Measurements from ENCODE around the gene TMEM45B.

- no peak for TF ChIP-seq POLR2AphosphoS5 (IDR thresholded peaks at IDR 0.05)
- TF ChIP-seq, protein P1, sequence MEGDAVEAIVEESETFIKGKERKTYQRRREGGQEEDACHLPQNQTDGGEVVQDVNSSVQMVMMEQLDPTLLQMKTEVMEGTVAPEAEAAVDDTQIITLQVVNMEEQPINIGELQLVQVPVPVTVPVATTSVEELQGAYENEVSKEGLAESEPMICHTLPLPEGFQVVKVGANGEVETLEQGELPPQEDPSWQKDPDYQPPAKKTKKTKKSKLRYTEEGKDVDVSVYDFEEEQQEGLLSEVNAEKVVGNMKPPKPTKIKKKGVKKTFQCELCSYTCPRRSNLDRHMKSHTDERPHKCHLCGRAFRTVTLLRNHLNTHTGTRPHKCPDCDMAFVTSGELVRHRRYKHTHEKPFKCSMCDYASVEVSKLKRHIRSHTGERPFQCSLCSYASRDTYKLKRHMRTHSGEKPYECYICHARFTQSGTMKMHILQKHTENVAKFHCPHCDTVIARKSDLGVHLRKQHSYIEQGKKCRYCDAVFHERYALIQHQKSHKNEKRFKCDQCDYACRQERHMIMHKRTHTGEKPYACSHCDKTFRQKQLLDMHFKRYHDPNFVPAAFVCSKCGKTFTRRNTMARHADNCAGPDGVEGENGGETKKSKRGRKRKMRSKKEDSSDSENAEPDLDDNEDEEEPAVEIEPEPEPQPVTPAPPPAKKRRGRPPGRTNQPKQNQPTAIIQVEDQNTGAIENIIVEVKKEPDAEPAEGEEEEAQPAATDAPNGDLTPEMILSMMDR (IDR thresholded peaks at IDR 0.05), result no peak
- TF ChIP-seq POLR2A (IDR thresholded peaks at IDR 0.05), result no peak
- TF ChIP-seq EP300 (IDR thresholded peaks at IDR 0.05), result no peak
Measured at GRCh38 chr11:129813231-129813791, 2.3 kb upstream of the TMEM45B start.
